SK-MEL-5 (cell line): ENCODE results near the gene ALG12. TPM values are rescaled to one million over a fixed set of nuclear protein-coding genes. Genes with fewer than 3 reads are reported as not detected.
A peak's percentile ranks its signal among the peaks of the same experiment; 100 is the strongest.
"Not testable (repeated sequence)": the region's sequence is repeated elsewhere in the genome, so short reads cannot be mapped to it uniquely, and the experiment has no call there.

Experiments used
- DNase-seq: peaks from one replicate; pipeline ENCODE4 v3.0.0-alpha.2; 2016; ENCODE audit warnings: low read depth, low spot score
- in situ Hi-C: cut with HindIII; loops from 2 replicates; pipeline ENCODE4 v1.10.0; 2016; ENCODE audit warnings: low sequenced_read_pairs, high pct_unique_total_duplicates, low pct_unique_long_range_greater_than_20kb
- total RNA-seq: library from RNA; depleted of rRNA; stranded (reverse); fragments of >200 nt; shearing (Covaris generic); gene quantifications from 2 replicates; pipeline ENCODE4 v1.2.3, GENCODE V29; 2014

ALG12 gene
- total RNA-seq, 1 experiment from 2014 or later = 22.8 TPM

- in situ Hi-C loops = no loop called here
- DNase-seq = no peak
Observed at GRCh38 chr22:49866646-49867045, 51.6 kb downstream of the ALG12 start.

DNA sequence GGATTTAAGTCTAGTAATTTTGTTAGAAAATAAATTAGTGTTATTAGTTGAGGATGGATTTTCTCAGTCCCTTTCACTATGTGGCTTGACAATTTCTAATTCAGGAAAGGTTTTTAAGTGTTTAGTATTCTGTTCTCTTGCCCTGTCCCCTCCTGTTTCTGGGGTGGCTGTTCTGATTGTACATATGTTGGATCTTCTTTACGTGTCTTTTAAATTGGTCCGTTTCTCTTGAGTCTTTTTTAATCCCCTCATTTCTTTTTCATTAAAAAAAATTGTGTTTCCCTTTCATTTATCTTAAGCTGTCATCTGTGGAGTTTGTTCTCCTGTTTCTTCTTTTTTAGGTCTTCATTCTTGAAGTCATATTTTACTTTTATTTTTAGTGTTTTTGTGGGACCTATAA lies 52.1 kb downstream of the ALG12 start:
- no peak for DNase-seq
- in situ Hi-C loops = no loop called here

- DNase-seq = no peak
- in situ Hi-C loops = no loop called here
Observed at GRCh38 chr22:49865156-49865555, 53.1 kb downstream of the ALG12 start.

DNA sequence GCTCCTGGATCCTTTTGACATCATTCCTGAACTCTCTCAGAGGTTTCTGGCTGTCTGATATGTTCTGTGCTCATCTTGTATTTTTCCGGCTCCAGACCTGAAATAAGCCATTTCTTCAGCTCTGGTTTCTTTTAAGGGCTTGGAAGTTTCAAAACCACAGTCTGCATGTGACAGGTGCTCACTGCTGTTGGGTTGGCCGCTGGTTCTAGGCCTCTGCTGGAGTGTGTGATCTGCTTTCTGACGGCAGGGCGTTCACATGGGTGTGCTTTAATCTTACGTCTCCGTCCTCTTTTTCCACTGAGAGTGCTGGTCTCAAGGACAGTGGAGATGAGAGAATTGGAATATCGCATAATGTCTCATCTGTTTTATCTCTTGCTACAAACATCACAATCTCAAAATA lies 54.3 kb downstream of the ALG12 start:
- in situ Hi-C loops = no loop called here

GRCh38 chr22:49862496-49862776 lies 55.8 kb downstream of the ALG12 start:
- in situ Hi-C loops = no loop called here
- DNase-seq = no peak

More for the DNA sequence above, 54.3 kb downstream of the ALG12 start:
- no peak for DNase-seq

DNA sequence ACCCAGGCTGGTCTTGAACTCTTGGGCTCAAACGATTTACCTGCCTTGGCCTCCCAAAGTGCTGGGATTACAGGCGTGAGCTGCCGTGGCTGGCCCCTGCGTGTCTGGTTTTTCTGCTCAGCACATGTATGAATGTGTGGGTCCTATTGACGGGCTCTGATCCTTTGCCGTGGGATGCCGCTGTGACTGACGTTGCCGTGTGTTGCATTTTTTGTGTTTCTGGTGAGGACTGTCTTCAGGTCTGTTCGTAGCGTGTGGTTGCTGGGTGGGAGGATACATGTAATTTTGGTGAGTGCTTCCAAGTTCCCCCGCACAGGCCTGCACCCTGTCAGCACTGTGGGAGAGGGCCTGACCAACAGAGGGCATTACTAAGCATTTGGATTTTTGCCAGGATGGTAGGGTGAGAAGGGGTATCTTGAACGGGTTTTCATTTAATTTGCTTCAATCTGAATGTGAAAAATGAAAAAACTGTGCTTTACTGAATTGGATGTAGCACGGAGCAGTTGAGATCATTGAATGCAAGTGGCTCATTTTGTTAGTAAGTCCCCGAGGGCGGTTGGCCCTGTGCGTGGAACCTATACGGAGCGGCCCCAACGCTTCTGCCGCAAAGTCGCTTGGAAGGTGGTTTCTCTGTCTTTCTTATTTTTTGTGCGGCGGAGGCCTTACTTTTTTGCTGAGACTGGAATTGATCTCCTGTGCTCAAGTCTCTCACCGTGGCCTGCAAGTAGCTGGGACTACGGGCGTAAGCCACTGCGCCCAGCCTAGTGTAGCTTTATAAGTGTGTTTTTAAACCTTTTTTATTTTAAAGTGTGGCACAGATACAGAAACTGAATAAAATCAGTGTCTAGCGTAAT lies 56.4 kb downstream of the ALG12 start:
- no peak for DNase-seq
- in situ Hi-C loops = no loop called here

GRCh38 chr22:49858827-49859226 lies 59.4 kb downstream of the ALG12 start:
- in situ Hi-C loops = no loop called here
- DNase-seq = no peak

DNA sequence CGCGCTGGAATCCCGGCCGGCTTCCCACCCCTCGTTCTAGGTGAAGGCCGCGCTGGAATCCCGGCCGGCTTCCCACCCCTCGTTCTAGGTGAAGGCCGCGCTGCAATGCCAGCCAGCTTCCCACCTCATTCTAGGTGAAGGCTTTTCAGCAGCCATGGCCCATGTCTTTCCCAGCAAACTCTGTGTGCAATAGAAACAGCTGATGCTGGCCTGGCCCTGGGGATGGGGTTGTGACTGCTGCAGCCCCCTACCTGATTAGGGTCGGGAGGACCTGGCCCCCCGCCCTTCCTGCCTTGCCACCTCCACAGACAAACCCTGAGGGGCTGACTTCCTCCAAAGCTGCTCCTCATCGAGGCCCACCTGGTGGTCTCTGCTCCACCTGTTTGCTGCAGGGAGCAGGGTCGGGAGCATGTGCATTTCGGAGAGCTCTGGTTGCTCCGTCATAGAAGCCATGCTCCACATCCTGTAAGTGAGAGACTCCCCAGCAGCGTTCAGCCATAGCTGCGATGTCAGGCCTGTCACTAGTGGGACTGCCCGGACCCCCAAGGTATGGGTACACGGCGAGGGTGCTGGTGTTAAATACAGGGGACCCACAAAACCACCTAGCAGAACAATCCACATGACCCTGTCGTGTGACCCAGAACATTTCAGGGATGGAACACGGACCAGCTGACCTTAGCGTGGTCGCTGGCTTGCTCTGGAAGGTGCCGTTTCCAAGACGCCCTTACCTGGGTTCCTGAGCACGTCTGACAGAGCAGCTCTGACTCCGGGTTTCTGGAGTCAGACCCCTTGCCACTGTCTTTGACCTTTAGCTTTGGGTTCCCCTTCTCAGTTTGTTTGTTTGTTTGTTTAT lies 61.2 kb downstream of the ALG12 start:
- in situ Hi-C loops = no loop called here
- DNase-seq = no peak

DNA sequence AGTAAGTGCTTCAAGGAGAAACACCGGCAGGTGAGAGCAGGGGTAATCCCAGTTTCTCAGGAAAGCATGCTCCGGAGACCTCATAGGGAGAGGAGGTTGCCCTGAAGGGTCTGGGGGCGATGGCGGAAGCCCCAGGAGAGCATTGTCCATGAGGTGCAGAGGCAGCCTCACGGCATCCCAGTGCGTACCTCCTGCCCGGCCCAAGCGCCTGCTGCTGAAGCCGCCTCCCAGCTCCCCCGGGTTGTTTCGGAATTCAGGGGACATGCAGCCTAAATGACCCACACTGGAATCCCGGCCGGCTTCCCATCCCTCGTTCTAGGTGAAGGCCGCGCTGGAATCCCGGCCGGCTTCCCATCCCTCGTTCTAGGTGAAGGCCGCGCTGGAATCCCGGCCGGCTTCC lies 61.9 kb downstream of the ALG12 start:
- DNase-seq = no peak
- in situ Hi-C loops = no loop called here

DNA sequence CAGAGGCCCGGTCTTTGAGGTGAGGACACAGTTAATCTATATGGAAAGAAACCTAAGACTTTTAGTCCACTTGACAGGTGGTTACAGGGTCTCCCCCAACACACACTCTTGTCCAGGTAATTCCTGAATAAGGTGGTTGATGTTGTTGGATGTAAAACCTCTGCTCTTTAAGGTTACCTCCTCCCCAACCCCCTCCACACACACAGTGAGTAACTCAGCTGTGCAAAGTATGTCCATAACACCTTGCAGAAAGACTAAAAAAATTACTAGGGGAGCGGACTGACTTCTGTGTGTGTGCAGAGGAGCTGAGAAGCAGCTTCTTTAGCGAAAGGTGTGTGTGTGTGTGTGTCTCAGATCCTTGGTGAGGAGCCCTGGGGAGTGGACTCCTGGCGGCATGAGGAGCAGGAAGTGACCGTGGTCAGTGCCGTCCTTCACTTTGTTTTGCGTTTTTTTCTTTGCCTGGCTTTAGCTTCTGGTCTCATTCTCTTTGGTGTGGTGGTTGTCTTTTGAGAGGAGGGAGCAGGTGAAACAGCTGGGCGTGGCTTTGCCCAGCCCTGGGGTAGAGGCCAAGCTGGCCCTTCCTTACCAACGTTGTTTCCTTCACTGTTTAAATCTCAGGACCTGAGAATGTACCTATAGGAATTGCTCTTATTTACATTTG lies 62.9 kb downstream of the ALG12 start:
- in situ Hi-C loops = no loop called here
- DNase-seq = peak; percentile 21

DNA sequence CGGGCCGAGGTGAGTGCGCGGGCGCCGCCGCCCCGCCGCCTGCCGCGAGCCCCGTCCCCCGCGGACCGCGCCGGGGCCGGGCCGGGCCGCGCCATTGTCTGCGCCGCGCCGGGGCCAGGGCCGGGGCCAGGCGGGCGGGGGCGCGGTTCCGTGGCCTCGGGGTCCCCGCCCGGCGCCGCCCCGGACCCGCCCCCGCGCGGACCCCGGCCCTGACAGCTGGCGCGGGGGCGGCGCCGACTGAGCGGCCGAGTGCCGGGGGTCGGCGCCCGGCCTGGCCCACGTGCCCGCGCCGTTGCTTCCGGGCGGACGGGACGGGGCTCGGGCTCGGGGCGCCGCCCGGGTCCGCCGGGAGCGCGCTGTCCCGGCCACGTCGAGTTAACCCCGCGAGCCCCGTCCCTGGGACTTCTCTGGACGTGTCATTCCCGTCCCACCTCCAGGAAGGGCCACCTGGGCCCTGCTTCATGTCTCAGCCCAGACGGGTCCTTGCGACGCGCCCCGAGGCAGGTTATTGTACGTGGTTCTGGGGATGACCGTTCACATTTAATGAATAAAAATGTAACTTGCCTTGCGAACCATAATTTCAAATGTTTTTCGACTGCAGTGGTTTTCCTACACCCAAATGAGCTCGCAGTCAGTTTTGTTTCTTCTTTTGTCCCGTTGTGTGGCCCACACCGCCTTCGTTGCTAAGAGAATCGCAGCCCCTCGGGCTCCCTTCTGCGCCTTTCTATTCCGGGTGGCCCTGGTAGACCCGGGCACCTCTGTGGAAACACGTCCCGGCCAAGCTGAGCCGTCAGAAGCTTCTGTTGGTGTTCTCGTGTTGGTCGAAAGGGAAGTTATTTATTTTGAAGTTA lies 64.0 kb downstream of the ALG12 start:
- DNase-seq = peak; percentile 22
- in situ Hi-C loops = no loop called here

- DNase-seq = peak; percentile 98
- in situ Hi-C loops = no loop called here
Observed at GRCh38 chr22:49852898-49853894, 65.0 kb downstream of the ALG12 start, which contains the start of gene ZBED4. ZBED4 (plus strand) TSS chr22:49853844; CDS start chr22:49883663, 29,819 bp downstream.

DNA sequence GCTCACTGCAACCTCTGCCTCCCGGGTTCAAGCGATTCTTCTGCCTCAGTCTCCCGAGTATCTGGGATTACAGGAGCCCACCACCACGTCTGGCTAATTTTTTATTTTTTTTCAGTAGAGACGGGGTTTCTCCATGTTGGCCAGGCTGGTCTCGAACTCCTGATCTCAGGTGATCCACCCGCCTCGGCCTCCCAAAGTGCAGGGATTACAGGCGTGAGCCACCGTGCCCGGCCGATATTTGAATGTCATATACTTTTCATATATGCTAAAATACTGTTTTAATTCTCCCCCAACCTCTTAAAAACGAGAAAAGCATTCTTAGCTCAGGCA lies 65.7 kb downstream of the ALG12 start:
- in situ Hi-C loops, DNase-seq: not testable (repeated sequence)

DNA sequence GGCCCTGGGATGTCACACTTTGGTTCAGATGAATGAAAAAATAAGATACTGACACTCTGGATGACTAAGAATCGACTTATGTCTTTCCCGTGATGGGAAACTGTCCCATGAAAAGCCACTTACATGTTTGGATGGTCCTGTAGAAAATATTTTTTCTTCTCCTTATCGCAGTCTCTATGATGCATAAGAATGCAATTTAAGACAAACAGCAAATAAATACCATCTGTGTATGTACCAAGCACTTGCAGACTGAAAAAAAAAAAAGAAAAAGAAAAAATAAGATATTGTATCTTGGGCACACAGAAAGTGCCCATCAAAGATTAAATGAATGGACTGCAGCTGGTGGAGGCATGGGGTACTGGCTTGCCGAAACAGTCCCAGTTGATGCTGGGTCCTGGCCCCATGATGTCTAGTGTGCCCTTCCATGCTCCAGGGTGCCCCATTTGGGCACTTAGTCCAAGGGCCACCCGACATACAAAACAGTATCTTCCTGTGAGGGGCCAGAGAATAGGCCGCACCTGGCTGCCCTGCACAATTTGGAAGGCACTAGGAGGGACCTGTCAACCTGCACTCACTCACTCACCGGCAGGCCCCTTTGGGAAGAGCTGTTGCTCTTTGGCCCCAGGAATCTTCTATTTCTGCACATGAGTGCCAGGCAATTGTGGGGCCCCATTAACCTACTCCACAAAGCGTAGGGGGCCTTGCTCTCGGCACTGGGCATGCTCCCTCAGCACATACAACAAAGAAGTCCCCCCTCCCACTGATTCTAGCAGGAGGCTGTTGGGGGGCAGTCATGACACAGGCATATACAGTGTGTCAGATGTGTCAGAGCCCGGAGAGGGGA lies 67.1 kb downstream of the ALG12 start:
- no peak for DNase-seq
- in situ Hi-C loops = no loop called here
